Lung (tissue), 12 donors: ENCODE measurements around the gene MYO3B. TPM values are rescaled to one million over a fixed set of nuclear protein-coding genes. Genes with fewer than 3 reads are reported as not detected.

Experiments used
- ATAC-seq: fragments of 200-7000 bp; cut with Tn5 transposase; one replicate; pipeline ENCODE4 v1.9.1; 2020; ENCODE audit warnings: moderate number of reproducible peaks; ENCODE audit not compliant: insufficient read depth, low FRiP score
- DNase-seq, 3 donors: peaks; one replicate each; pipeline ENCODE4 v3.0.0-alpha.2; 2013 to 2017
- H3K27ac ChIP-seq, 2 donors: one replicate each; pipeline ENCODE4 v1.5.1; 2013; ENCODE audit warnings: mild to moderate bottlenecking in 2 of 2, moderate library complexity in 2 of 2, control low read depth in 1 of 2, inconsistent platforms in 1 of 2, low read depth in 1 of 2, low read length in 1 of 2
- H3K27me3 ChIP-seq, 3 donors: one replicate each; pipeline ENCODE4 v1.5.1; 2013; ENCODE audit warnings: low read length in 2 of 3; ENCODE audit not compliant: control insufficient read depth in 3 of 3, insufficient read depth in 3 of 3
- H3K36me3 ChIP-seq, 4 donors: one replicate each; pipeline ENCODE4 v1.5.1; 2013; ENCODE audit warnings: low read length in 4 of 4, mild to moderate bottlenecking in 1 of 4, moderate library complexity in 1 of 4; ENCODE audit not compliant: control insufficient read depth in 4 of 4, insufficient read depth in 4 of 4
- H3K4me1 ChIP-seq, 5 donors: one replicate each; pipeline ENCODE4 v1.5.1; 2013; ENCODE audit warnings: low read length in 5 of 5, mild to moderate bottlenecking in 2 of 5, moderate library complexity in 1 of 5; ENCODE audit not compliant: control insufficient read depth in 5 of 5, insufficient read depth in 5 of 5
- H3K4me3 ChIP-seq: one replicate; pipeline ENCODE4 v1.5.1; 2013; ENCODE audit warnings: mild to moderate bottlenecking, control low read depth, moderate library complexity
- H3K9ac ChIP-seq, 2 donors: one replicate each; pipeline ENCODE4 v1.5.1; 2013; ENCODE audit warnings: low read length in 2 of 2, control low read depth in 1 of 2; ENCODE audit not compliant: insufficient read depth in 1 of 2
- H3K9me3 ChIP-seq, 4 donors: one replicate each; pipeline ENCODE4 v1.5.1; 2013; ENCODE audit warnings: low read length in 3 of 4, mild to moderate bottlenecking in 1 of 4, moderate library complexity in 1 of 4; ENCODE audit not compliant: control insufficient read depth in 4 of 4, insufficient read depth in 3 of 4
- WGBS, 2 donors: extraction: QIAGEN DNeasy Blood & Tissue Kit; methylation state at CpG; one replicate each; pipeline ENCODE4 v1.1.7; 2013; 5-methylcytosine and 5-hydroxymethylcytosine counted together
- polyA plus RNA-seq, 2 donors: library from polyadenylated mRNA; stranded (reverse); fragments of 200-250 nt; gene quantifications; one replicate each; pipeline ENCODE4 v1.2.1, GENCODE V29; 2013
- total RNA-seq, 2 donors: library from RNA; depleted of rRNA in 1 of 2; stranded (reverse); fragments of >200 nt in 1 of 2; gene quantifications; one replicate each; pipeline ENCODE4 v1.2.1, GENCODE V29; 2014 to 2021
- TF ChIP-seq, protein P1 (sequence below): IDR thresholded peaks from 2 replicates; pipeline ENCODE4 v1.5.1; 2012; ENCODE audit warnings: mild to moderate bottlenecking; ENCODE audit errors: control extremely low read depth, extremely low read depth
- donor health status: control.
- donor health status: control.
- donor health status: Bipolar disorder and iron deficiency.
- donor health status: healthy.
- donor health status: DM: yes; HTN: yes; CAD: no.

MYO3B gene
- total and polyA plus RNA-seq, 4 donors = 0.03 to 0.82 (median 0.05) TPM; not detected in 1

DNA sequence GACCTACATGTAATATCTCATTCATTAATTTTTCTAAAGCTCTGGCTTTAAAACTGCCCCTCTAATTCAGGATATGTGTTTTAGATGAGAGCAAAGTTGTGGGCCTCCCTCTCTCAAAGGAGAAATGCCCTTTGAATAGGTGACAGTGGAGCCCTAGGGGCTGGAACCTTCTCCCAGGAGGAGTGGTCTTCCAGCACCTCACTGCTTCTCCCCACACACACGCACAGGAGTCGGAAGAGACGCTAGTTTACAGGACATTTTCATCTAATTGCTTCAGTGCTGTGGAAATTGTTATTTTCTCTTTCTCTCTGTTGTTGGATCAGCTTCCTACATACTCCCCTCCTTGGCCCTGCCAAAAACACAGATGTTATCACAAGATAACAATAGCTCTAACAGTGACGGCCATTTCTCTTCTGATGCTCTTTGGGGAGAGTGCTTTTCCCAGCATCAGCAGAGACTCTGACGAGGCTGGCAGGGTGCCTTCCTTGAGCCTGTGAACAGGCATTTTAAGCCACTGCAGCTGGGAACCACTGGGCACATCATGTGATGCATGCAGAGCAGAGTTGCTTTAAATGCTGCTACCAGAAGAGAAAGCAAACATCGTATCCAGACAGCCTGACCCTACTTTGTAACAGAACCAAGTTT, 327.8 kb downstream of the MYO3B start:
- H3K27me3 ChIP-seq = no peaks in the 10 kb centered on the region
- DNase-seq = peak; percentile 66 to 85 (median 76)
- no peaks in the 10 kb centered on the region for H3K9me3 ChIP-seq
- H3K27ac ChIP-seq = peak overlapping the region; percentile 23 to 51
- no peak overlapping the region for H3K4me3 ChIP-seq
- peaks cover 0 to 25% (median 0%) of the 10 kb centered on the region in 5 donors for H3K4me1 ChIP-seq
- H3K9ac ChIP-seq = no peak overlapping the region
- no peaks in the 10 kb centered on the region for H3K36me3 ChIP-seq
- WGBS, 2 donors = 32 to 41% methylated on average over 6 of the region's 6 CpGs
- ATAC-seq = no peak
- TF ChIP-seq, protein P1, sequence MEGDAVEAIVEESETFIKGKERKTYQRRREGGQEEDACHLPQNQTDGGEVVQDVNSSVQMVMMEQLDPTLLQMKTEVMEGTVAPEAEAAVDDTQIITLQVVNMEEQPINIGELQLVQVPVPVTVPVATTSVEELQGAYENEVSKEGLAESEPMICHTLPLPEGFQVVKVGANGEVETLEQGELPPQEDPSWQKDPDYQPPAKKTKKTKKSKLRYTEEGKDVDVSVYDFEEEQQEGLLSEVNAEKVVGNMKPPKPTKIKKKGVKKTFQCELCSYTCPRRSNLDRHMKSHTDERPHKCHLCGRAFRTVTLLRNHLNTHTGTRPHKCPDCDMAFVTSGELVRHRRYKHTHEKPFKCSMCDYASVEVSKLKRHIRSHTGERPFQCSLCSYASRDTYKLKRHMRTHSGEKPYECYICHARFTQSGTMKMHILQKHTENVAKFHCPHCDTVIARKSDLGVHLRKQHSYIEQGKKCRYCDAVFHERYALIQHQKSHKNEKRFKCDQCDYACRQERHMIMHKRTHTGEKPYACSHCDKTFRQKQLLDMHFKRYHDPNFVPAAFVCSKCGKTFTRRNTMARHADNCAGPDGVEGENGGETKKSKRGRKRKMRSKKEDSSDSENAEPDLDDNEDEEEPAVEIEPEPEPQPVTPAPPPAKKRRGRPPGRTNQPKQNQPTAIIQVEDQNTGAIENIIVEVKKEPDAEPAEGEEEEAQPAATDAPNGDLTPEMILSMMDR = no peak

DNA sequence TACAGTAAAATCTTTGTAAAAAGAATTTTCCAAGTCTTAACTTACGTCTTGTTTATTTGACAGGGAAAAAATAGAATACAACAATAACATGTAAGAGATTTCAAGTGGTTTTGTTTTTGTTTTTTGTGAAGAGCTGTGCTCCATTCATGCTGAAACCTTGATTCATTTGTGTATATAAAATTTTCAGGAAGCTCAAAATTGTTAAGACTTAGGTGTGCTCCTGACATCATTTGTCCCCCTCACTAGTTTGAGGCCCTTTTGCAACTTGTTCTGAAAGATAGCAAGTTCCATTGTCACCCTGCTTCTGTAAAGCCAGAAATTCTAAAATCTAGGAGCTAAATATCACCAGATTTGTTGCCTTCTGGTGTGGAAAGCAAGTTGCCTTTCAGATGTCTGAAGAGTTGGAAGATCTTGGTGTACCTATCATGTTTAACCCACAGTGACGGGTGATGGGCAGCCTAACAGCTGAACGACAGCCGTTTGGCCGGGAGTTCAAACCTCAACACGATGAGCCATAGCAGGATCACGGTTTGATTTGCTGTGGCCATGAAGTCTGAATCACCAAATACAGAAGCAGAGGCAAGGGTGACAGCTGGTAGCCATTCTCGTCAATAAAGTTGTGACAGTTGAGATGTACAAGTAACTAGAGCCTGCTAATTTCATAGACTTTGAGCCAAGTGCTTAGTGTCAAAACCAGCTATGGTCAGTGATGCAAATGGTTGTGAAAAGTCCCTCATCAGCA, 331.7 kb downstream of the MYO3B start:
- H3K4me3 ChIP-seq = no peak overlapping the region
- H3K9me3 ChIP-seq = no peaks in the 10 kb centered on the region
- TF ChIP-seq, protein P1 = no peak
- H3K27me3 ChIP-seq = no peaks in the 10 kb centered on the region
- H3K27ac ChIP-seq = no peak overlapping the region
- ATAC-seq = no peak
- WGBS, 2 donors = 93 to 96% methylated on average over 8 of the region's 8 CpGs
- DNase-seq = no peak
- H3K36me3 ChIP-seq = no peaks in the 10 kb centered on the region
- H3K4me1 ChIP-seq = peaks cover 0 to 16% (median 0%) of the 10 kb centered on the region in 5 donors
- H3K9ac ChIP-seq = no peak overlapping the region

DNA sequence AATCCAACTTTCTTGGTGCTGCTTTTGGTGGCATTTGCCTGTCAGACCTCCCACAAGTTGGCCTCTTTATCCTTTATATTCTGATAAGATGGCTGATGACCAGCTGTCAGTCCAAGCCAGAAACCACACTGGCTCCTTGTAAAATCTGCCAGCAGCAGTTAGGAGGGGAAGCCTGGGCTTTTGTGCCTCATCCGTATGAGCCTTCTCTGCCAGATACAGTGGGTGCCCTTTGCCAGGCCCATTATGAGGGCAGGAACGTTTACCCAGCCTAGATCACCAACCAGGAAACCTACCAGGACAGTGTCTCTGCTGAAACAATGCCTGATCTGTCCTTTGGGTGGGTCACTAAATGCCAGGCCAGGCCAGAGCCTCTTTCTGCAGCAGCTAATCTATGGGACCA, 334.3 kb downstream of the MYO3B start:
- no peaks in the 10 kb centered on the region for H3K27me3 ChIP-seq
- no peak overlapping the region for H3K27ac ChIP-seq
- ATAC-seq (no peak), DNase-seq (no peak)
- no peaks in the 10 kb centered on the region for H3K36me3 ChIP-seq
- TF ChIP-seq, protein P1 = no peak
- H3K4me1 ChIP-seq = no peaks in the 10 kb centered on the region
- WGBS, 2 donors = 55 to 77% methylated on average over 2 of the region's 2 CpGs
- no peak overlapping the region for H3K9ac ChIP-seq
- H3K4me3 ChIP-seq = no peak overlapping the region
- no peaks in the 10 kb centered on the region for H3K9me3 ChIP-seq
